ENCODE results near the gene CCSER1.

The CCSER1 gene

DNA sequence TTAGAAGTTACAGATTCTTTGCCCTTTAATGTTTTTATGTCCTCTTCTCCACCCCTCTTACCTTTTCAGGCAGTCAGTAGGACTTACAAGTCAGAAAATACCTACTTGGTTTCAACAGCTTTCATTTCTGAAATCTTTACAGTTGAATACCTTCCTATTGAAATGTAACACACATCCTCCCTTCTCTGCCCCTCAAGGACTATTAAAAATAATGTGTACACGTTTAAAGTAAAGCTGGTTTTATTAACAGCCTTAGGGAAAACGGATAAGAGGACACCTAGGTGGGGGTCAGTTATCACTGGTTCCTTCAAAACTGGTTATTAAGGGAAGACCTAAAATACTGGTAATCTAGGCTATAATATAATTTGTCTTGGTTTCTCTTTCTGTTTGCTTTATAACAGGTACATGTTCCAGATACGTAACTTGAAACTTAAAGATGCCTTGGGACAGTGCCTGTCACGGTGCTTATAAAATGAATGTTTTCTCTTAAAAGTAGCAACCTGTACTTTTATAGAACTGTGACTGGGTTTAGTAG, 1.8 kb downstream of the CCSER1 start:
- H3K4me3 ChIP-seq (ENCODE audit: low read depth, low read length), result no peak overlapping the region

DNA sequence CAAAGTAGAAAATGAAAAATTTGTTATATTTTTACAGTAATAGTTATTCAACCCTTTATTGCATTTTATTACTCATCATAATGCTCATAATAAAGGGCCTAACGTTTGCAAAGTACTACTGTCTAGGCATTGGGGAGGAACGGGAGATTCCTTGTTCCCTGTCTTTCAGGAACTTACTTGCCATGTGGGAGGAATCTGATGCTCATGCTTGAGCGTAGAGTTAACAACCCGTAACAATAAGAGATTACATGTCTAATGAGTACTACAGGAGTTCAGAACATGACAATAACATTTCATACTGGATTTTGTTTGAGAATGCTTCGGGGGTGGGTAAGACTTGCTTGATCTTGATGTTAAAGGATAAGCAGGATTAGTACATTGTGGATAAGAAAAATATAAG, 2.9 kb downstream of the CCSER1 start:
- no peak for DNase-seq
- Histone ChIP-seq H3K36me3 (replicated peaks) (no peaks in the 10 kb centered on the region), H3K27ac (no peak overlapping the region), H3K27me3 (replicated peaks) (peaks cover 12% of the 10 kb centered on the region), H3K4me3 (ENCODE audit: low read depth, low read length) (no peak overlapping the region)
- in situ Hi-C loops (cut with HindIII; ENCODE audit: low pct_ligation_motif_present, low sequenced_read_pairs), result no loop called here
- TF ChIP-seq, protein P1, sequence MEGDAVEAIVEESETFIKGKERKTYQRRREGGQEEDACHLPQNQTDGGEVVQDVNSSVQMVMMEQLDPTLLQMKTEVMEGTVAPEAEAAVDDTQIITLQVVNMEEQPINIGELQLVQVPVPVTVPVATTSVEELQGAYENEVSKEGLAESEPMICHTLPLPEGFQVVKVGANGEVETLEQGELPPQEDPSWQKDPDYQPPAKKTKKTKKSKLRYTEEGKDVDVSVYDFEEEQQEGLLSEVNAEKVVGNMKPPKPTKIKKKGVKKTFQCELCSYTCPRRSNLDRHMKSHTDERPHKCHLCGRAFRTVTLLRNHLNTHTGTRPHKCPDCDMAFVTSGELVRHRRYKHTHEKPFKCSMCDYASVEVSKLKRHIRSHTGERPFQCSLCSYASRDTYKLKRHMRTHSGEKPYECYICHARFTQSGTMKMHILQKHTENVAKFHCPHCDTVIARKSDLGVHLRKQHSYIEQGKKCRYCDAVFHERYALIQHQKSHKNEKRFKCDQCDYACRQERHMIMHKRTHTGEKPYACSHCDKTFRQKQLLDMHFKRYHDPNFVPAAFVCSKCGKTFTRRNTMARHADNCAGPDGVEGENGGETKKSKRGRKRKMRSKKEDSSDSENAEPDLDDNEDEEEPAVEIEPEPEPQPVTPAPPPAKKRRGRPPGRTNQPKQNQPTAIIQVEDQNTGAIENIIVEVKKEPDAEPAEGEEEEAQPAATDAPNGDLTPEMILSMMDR (IDR thresholded peaks at IDR 0.05; ENCODE audit: low read depth, low read length, missing control alignments), result no peak

More for the DNA sequence above, 1.8 kb downstream of the CCSER1 start:
- in situ Hi-C loops (cut with HindIII; ENCODE audit: low pct_ligation_motif_present, low sequenced_read_pairs), result no loop called here
- no peak for DNase-seq
- peaks cover 12% of the 10 kb centered on the region for H3K27me3 ChIP-seq (replicated peaks)
- TF ChIP-seq, protein P1 (IDR thresholded peaks at IDR 0.05; ENCODE audit: low read depth, low read length, missing control alignments), result no peak
- no peaks in the 10 kb centered on the region for H3K36me3 ChIP-seq (replicated peaks)
- H3K27ac ChIP-seq, result no peak overlapping the region

DNA sequence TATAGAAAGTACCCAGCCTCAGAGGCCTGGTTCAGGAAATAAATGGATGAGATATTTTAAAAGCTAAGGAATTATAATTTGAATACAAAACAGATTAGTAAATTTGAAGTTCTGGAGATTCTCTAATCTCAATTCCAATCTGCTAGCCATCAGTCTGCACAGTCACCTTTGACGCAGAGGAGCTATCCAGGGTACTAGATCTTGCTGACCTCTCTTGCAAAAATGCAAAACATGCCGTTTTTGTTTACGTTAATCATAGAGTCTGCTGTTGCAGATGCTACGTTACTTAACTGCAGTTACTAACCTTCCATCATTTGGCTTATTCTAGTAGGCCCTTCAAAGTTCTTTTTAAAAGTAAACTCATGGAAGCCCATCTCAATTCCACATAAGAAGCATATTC, 10.4 kb downstream of the CCSER1 start:
- in situ Hi-C loops (cut with HindIII; ENCODE audit: low pct_ligation_motif_present, low sequenced_read_pairs), result no loop called here
- TF ChIP-seq, protein P1 (IDR thresholded peaks at IDR 0.05; ENCODE audit: low read depth, low read length, missing control alignments), result no peak
- Histone ChIP-seq H3K27ac (no peak overlapping the region), H3K36me3 (replicated peaks) (no peaks in the 10 kb centered on the region), H3K27me3 (replicated peaks) (no peaks in the 10 kb centered on the region), H3K4me3 (ENCODE audit: low read depth, low read length) (no peak overlapping the region)
- DNase-seq, result no peak

DNA sequence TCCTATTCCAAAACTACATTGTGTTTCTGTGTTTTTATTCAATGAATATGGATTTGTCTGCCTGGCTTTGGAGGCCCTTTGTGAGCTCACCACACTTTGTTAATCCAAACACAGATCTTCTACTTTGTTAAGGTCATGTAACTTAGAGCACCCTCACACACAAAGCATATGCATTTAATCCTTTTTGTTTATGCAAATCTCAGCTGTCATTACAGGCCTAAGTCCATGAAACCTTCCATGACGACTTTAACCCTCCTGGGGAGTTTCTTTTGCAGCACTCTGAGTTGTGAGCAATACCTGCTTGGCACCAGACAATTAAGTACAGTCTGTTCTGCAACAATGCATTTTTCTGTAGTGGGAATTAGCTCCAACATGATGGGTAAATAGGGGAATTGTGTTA, 14.9 kb downstream of the CCSER1 start:
- DNase-seq, result no peak
- no peak overlapping the region for H3K27ac ChIP-seq
- H3K4me3 ChIP-seq (ENCODE audit: low read depth, low read length), result no peak overlapping the region
- in situ Hi-C loops (cut with HindIII; ENCODE audit: low pct_ligation_motif_present, low sequenced_read_pairs), result no loop called here
- H3K27me3 ChIP-seq (replicated peaks), result no peaks in the 10 kb centered on the region
- H3K36me3 ChIP-seq (replicated peaks), result no peaks in the 10 kb centered on the region
- TF ChIP-seq, protein P1 (IDR thresholded peaks at IDR 0.05; ENCODE audit: low read depth, low read length, missing control alignments), result no peak

DNA sequence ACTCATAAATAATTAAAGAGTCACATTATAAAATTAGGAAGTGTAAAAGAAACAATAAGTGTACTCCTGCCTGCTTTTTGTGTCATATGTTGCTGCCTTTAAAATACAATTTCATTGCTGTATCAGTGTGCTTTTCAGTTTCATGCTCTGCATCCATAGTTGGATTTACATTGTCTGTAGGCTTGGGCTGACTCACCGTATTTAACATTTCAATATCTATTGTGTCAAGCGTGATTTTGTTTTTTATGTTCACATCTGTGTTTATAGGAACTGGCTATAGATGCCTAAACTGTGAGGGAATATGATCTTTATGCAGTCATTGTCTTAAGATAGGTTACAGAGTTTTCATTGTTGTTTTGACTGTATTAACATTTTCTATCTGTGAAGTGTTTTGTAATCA, 18.1 kb downstream of the CCSER1 start:
- TF ChIP-seq, protein P1 (IDR thresholded peaks at IDR 0.05; ENCODE audit: low read depth, low read length, missing control alignments), result no peak
- no peak for DNase-seq
- H3K27me3 ChIP-seq (replicated peaks), result no peaks in the 10 kb centered on the region
- H3K4me3 ChIP-seq (ENCODE audit: low read depth, low read length), result no peak overlapping the region
- H3K36me3 ChIP-seq (replicated peaks), result no peaks in the 10 kb centered on the region
- in situ Hi-C loops (cut with HindIII; ENCODE audit: low pct_ligation_motif_present, low sequenced_read_pairs), result no loop called here
- no peak overlapping the region for H3K27ac ChIP-seq

DNA sequence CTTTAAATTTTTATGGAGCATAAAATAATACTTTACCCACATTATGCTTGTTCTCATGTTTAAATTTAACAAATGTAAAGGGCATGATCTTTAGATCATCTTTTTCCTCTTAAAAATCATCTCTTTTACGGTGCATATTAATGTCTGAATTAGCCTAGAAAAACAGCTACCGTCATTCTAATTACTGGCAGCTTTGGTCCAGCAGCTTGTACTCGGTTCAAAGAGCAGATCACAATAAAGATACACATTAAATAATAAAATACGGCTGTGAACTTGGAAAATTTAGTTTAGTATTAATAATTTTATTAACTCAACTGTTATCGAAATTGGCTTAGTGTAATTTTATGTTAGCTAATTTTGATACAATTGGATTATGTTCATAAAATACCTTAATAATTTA, 19.1 kb downstream of the CCSER1 start:
- DNase-seq, result no peak
- in situ Hi-C loops (cut with HindIII; ENCODE audit: low pct_ligation_motif_present, low sequenced_read_pairs), result no loop called here

More for the DNA sequence above, 19.1 kb downstream of the CCSER1 start:
- H3K27me3 ChIP-seq (replicated peaks), result no peaks in the 10 kb centered on the region
- H3K4me3 ChIP-seq (ENCODE audit: low read depth, low read length), result no peak overlapping the region
- H3K36me3 ChIP-seq (replicated peaks), result no peaks in the 10 kb centered on the region
- H3K27ac ChIP-seq, result no peak overlapping the region
- TF ChIP-seq, protein P1 (IDR thresholded peaks at IDR 0.05; ENCODE audit: low read depth, low read length, missing control alignments), result no peak

All from brain microvascular endothelial cell (primary cell).